SW 1271 (cell line): ENCODE data around the gene FOS.

Experiments used
- DNase-seq, 2 experiments: peaks; one replicate each; lab custom pipeline; 2025; lab: John Stamatoyannopoulos, UW

FOS gene

DNA sequence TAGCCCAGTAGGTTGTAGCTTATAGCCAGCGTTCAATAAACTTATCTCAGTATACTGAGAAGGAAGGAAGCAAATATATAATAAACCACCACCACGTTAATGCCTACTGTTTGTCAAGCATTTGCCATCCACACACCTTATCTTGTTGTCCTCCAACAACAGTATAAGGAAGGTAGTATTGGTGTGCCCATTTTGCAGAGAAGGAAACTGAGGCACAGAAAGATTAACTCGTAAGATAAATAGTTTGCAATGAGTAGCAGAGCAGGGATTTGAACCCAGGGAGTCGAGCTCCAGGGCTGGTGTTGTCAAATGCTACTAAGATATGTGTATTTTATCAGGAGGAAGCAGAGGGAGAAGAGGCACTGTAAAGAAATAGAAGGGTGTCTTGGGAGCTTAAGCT, 27.8 kb upstream of the FOS start:
- no peak for DNase-seq

- DNase-seq, result no peak
These were observed 26.3 kb upstream of the FOS start for GRCh38 chr14:75252254-75252837.

GRCh38 chr14:75254381-75254822, 24.2 kb upstream of the FOS start:
- DNase-seq, result no peak

DNA sequence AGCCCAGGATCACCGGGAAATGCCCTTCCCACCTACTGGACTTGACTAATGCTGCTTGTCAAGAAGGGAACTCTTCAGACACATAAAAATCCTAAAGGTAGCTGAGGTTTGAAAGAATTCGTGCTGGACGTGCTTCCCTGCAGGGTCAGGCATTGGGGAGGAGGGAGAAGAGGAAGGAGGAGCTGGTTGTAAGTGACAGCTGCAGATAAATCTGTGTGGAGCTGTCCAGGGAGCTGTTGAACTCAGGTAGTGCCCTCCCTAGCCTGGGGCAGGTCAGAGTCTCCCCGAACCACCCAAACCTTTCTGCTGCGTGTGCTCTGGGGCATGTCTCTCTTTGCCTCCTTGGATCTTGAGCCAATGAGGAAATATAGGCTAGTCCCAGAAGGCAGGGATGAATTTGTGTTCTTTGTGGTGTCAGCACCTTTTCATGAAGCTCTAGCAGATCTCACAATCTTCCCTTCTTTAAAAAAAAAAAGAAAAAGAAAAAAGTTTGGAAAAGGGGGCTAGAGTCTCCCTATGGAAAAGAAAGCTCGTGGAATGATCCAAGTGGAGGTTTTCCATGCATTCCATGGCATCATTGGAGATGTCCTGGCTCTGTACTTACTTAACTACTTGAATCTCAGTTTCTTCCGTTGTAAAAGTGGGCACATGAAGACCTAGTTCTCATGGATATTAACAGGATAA, 23.6 kb upstream of the FOS start:
- DNase-seq, result no peak

GRCh38 chr14:75258079-75258802, 20.4 kb upstream of the FOS start:
- no peak for DNase-seq

DNA sequence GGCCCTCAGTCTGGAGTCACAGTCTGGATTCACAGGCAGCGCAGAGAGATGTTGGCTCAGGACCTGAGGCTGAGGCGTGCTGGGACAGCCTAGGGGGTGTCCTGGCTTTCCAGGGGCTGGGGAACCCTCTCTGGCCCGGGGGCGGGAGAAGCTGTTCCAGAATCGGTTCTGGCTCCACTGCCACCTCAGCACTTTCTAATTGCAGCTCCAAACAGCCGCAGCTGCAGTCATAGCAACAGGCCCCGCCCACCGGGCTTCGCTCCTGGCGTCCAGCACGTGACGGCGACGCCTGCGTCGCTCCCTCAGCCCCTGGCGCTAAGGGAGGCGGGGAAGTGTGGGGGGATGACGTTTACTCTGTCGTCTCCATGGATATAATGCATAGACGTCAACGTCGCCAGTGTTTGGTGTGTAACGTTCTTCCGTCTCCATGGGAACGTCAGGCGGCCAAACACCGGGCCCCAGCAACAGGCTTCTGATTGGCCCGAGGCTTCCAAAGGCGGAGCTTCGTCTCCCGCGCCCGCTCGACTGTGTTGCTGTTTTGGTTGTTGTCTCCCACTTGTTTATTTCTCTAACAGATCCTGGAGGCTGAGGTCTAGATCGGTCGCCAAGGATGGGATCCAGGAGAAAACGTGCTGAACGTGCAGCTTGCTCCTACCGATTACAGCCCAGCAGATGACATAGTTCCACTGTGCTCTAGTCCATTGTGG, 19.7 kb upstream of the FOS start:
- DNase-seq, result peak; percentile 99

- DNase-seq, result peak in 1 of 2 experiments; percentile 64
These were observed 19.1 kb upstream of the FOS start for GRCh38 chr14:75259510-75259855.

DNA sequence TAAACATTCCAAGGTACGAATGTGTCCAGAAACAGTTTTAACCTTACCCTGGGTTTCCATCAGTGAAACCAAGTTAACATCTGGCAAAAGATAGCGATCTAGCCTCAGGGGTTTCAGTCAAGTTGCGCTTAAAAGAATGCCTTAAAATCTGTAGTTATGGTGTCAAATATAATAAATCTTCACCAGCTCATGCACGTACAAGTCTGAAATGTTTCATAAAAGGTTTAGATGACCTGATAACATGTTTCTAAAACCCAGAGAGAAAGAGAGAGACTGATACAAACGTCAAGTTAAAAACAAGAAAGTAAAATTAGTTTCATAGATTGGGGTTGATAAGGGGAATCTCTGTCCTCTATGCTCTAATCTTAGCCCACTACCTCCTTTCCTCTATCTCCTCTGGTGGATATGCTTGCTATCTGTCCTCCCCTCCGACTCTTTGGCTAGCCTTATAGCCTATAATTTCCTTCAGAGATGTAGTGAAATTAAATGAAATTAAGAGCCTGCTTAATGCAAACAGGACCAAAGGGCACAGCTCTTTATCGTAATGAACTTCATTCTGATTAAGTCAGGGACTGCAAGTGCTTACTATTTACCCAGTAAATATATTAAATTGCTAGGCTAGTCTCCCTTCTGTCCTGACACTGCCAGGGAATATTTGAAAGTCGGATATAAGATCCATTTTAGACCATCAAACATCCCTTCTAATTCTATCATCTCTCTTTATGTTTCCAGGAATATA, 18.4 kb upstream of the FOS start:
- DNase-seq, result no peak

GRCh38 chr14:75261820-75262219, 16.8 kb upstream of the FOS start:
- DNase-seq, result no peak

DNA sequence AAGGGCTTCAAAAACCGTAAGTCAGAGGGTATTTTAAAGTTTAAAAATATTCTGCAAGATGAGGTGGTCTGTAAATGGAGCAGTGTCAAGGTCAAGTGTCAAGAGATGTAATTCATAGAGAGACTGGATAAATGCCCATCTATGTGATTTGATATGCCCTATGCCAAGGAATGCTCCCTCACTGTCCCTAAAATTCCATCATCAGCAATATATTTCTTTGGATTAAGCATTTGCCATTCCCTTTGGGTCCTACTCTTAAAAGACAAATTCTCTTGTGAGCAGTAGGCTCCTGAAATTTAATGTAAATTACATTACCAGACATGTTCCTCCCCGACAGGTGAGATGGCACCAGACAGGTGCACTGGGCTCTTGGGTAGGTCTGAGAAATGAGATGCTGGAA, 16.0 kb upstream of the FOS start:
- DNase-seq, result no peak

- no peak for DNase-seq
These were observed 14.6 kb upstream of the FOS start for GRCh38 chr14:75264036-75264435.

DNA sequence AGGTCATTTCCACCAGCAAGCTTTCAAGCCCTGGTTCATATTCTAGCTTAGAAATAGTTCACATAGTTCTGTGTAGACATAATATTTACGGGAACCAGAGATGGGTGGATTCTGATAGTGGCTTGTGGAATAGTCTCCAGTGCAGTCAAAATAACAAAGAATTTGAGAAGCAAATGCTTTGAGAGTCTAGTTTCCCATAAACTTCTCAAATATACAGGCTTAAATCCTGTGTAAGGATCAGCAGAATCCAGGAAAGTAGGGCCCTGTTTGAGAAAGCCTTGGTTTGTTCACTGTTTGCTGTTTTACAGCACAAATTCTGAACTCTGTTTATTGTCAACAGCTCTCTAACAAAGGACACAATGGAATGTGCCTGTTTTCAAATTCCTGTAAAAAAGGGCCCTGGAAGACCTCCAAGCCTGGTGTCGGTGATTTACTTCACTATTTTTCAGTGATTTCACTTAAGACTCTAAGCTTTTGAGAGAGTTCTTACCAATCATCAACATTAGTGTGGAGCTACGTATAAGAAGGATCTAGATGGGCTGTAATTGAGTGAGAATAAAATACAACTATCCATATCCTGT, 11.4 kb upstream of the FOS start:
- no peak for DNase-seq

GRCh38 chr14:75268633-75269550, 9.7 kb upstream of the FOS start:
- DNase-seq, result no peak

DNA sequence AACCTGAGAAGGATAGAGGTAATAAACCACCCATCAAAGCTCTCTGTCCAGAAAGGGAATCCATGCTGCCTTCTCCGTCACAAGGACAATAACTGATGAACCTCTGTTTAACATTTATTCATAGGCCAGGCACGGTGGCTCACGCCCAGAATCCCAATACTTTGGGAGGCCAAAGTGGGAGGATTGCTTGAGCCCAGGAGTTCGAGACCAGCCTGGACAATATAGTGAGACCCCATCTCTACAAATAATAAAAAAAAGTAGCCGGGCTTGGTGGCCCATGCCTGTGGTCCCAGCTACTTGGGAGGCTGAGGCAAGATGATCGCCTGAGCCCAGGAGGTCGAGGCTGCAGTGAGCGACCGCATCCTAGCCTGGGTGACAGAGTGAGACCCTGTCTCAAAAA, 7.1 kb upstream of the FOS start:
- DNase-seq, result no peak

- no peak for DNase-seq
These were observed 5.2 kb upstream of the FOS start for GRCh38 chr14:75273272-75274049.

- no peak for DNase-seq
These were observed 4.4 kb upstream of the FOS start for GRCh38 chr14:75274050-75274898.

- DNase-seq, result no peak
These were observed 3.6 kb upstream of the FOS start for GRCh38 chr14:75274899-75275569.

DNA sequence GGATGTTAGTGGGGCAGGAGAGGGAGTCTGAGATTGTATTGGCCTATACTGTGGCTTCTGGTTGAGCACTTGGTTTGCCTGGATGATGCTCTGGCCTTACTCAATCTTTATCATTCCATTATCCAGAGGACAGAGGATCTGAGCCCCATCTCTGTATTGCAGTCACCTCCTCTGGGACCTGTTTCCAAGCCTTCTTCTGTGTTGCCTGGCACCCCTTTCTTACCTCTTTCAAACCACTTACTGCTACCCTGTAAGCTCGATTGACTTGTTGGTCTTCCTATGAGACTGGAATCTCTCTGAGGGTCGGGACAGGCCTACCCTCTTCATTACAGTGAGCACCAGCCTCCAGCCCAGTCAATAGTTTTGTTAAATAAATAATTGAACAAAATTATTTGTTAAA, 3.0 kb upstream of the FOS start:
- DNase-seq, result no peak
